CD4-positive, alpha-beta memory T cell (primary cell): ENCODE measurements around the gene DUSP14. TPM values are rescaled to one million over a fixed set of nuclear protein-coding genes. Genes with fewer than 3 reads are reported as not detected.

Experiments
- CTCF ChIA-PET: fragments of 350-600 bp; sonication (Branson Sonifier 250); formaldehyde crosslinking; loops from one replicate; lab custom pipeline; 2021; ENCODE audit warnings: inconsistent platforms; ENCODE audit not compliant: partially characterized antibody; lab: Charles Lee
- POLR2A ChIA-PET: fragments of 350-600 bp; sonication (Branson Sonifier 250); formaldehyde crosslinking; loops from one replicate; lab custom pipeline; 2021; ENCODE audit not compliant: partially characterized antibody; lab: Charles Lee
- DNase-seq, 5 donors: peaks; one replicate each; pipeline versions ENCODE4 v3.0.0 to v3.0.0-alpha.2; 2020 to 2022; ENCODE audit warnings: mixed read lengths in 1 of 5
- H3K27ac ChIP-seq: one replicate; pipeline ENCODE4 v1.7.0; 2013; ENCODE audit warnings: low read depth, low read length
- H3K27me3 ChIP-seq: 2 replicates; pipeline ENCODE4 v1.7.0; 2013; ENCODE audit warnings: mild to moderate bottlenecking, low read length, moderate library complexity; ENCODE audit not compliant: insufficient read depth
- H3K36me3 ChIP-seq: 2 replicates; pipeline ENCODE4 v1.7.0; 2013; ENCODE audit warnings: mild to moderate bottlenecking, low read length, moderate library complexity; ENCODE audit not compliant: insufficient read depth
- H3K4me1 ChIP-seq: 2 replicates; pipeline ENCODE4 v1.7.0; 2013; ENCODE audit warnings: mild to moderate bottlenecking, low read length, moderate library complexity; ENCODE audit not compliant: insufficient read depth
- H3K4me3 ChIP-seq, 2 donors: one replicate each; pipeline ENCODE4 v1.7.0; 2013; ENCODE audit warnings: low read length in 2 of 2, mild to moderate bottlenecking in 1 of 2
- H3K9me3 ChIP-seq, 2 donors: one replicate each; pipeline ENCODE4 v1.7.0; 2013; ENCODE audit warnings: low read length in 2 of 2, control low read depth in 1 of 2; ENCODE audit not compliant: control insufficient read depth in 1 of 2
- H3K27ac Mint-ChIP-seq, 7 donors: one replicate each; pipeline ENCODE4 v1.8.0; 2020 to 2021; ENCODE audit warnings: mixed read lengths in 7 of 7, mild to moderate bottlenecking in 6 of 7, inconsistent platforms in 3 of 7, moderate library complexity in 3 of 7
- H3K27me3 Mint-ChIP-seq, 2 donors: one replicate each; pipeline ENCODE4 v1.8.0; 2020 to 2021; ENCODE audit warnings: mixed read lengths in 2 of 2
- H3K36me3 Mint-ChIP-seq, 2 donors: one replicate each; pipeline ENCODE4 v1.8.0; 2020 to 2021; ENCODE audit warnings: mixed read lengths in 2 of 2, inconsistent platforms in 1 of 2, mild to moderate bottlenecking in 1 of 2
- H3K4me1 Mint-ChIP-seq, 4 donors: one replicate each; pipeline ENCODE4 v1.8.0; 2020 to 2021; ENCODE audit warnings: mixed read lengths in 4 of 4, mild to moderate bottlenecking in 1 of 4
- H3K4me3 Mint-ChIP-seq, 8 donors: one replicate each; pipeline ENCODE4 v1.8.0; 2020 to 2021; ENCODE audit warnings: mixed read lengths in 8 of 8, mild to moderate bottlenecking in 7 of 8, moderate library complexity in 6 of 8, inconsistent platforms in 3 of 8
- H3K9me3 Mint-ChIP-seq, 8 donors: one replicate each; pipeline ENCODE4 v1.8.0; 2020 to 2021; ENCODE audit warnings: mixed read lengths in 8 of 8, mild to moderate bottlenecking in 5 of 8, inconsistent platforms in 3 of 8, moderate library complexity in 1 of 8
- intact Hi-C: fragments of 100-400 bp; cut with micrococcal nuclease; formaldehyde crosslinking; loops from one replicate; pipeline ENCODE4 v1.15.1; 2023
- polyA plus RNA-seq, 2 donors: library from polyadenylated mRNA; unstranded; fragments of 300-500 nt; fragmentation: Illumina TruSeq; gene quantifications; one replicate each; pipeline ENCODE4 v1.2.3, GENCODE V29; 2021
- total RNA-seq, 2 experiments: library from RNA; stranded (reverse); gene quantifications; one replicate each; pipeline ENCODE4 v1.2.3, GENCODE V29; 2021

DUSP14 gene
- total and polyA plus RNA-seq, 4 experiments from 2014 or later, result 6.6 to 17.6 (median 11.8) TPM

DNA sequence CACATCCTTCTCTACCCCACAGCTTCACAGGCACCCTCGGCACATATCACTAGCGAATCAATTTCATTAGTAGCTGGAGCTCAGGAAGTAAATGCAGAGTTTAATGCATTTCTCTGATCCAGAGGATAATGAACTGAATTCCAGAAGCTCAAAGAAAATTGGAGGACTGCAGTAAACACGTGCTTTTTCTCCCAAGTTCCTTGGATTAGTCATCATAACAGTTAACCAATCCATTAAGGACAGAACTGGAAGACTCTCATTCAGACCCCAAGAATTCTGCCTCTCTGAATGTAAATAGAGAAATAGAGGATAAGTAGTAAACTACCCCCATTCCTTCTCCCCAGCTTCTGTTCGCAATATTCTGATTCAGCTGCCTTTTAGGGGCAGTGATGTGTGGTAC lies 40.7 kb downstream of the DUSP14 start:
- Histone ChIP-seq H3K36me3 (peaks cover 49% of the 10 kb centered on the region), H3K4me3 (no peak overlapping the region), H3K4me1 (no peaks in the 10 kb centered on the region), H3K27ac (no peak overlapping the region), H3K9me3 (no peaks in the 10 kb centered on the region), H3K27me3 (no peaks in the 10 kb centered on the region)
- peaks cover 28 to 70% of the 10 kb centered on the region in 2 donors for H3K36me3 Mint-ChIP-seq
- peaks cover 0 to 4% (median 0%) of the 10 kb centered on the region in 4 donors for H3K4me1 Mint-ChIP-seq
- H3K9me3 Mint-ChIP-seq, result no peaks in the 10 kb centered on the region
- no peak for DNase-seq
- POLR2A ChIA-PET, result no interaction called here
- no peaks in the 10 kb centered on the region for H3K27me3 Mint-ChIP-seq
- H3K27ac Mint-ChIP-seq, result peak overlapping the region in 5 of 7 donors; percentile 6 to 88 (median 48)
- H3K4me3 Mint-ChIP-seq, result no peak overlapping the region
- intact Hi-C loops, result no loop called here
- CTCF ChIA-PET, result interaction anchor here (1.1 kb wide), 1 partner anchor 109 kb away, joined by 3 read pairs; no protein-coding TSS in a partner anchor

DNA sequence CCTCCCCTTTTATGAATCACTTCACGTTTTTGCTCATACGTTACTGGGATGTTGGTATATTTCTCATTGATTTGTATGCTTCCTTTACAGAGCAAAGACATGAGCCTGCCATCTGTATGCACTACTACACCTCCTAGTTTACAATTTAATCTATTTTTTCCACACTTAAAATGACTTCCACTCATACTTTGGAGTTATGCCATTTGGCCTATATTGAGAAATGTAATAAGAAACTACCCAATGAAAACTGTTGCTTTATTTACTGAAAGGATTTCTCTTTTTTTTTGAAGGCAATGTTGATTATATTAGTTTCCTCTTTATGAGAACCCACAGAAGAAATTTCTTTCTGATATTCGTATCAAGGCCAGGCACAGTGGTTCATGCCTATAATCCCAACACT lies 43.1 kb downstream of the DUSP14 start:
- peaks cover 64% of the 10 kb centered on the region for H3K36me3 ChIP-seq
- CTCF ChIA-PET, result interaction anchor here (1.1 kb wide), 1 partner anchor 13 kb away, joined by 3 read pairs; no protein-coding TSS in a partner anchor
- Mint-ChIP-seq H3K27me3 (no peaks in the 10 kb centered on the region), H3K9me3 (no peaks in the 10 kb centered on the region), H3K27ac (peak overlapping the region in 1 of 7 donors; percentile 64), H3K36me3 (peaks cover 52 to 76% of the 10 kb centered on the region in 2 donors), H3K4me3 (no peak overlapping the region), H3K4me1 (peaks cover 0 to 1% (median 0%) of the 10 kb centered on the region in 4 donors)
- no peaks in the 10 kb centered on the region for H3K9me3 ChIP-seq
- H3K4me3 ChIP-seq, result no peak overlapping the region
- H3K4me1 ChIP-seq, result no peaks in the 10 kb centered on the region
- H3K27me3 ChIP-seq, result no peaks in the 10 kb centered on the region
- H3K27ac ChIP-seq, result no peak overlapping the region
- POLR2A ChIA-PET, result no interaction called here
- intact Hi-C loops, result no loop called here
- no peak for DNase-seq

DNA sequence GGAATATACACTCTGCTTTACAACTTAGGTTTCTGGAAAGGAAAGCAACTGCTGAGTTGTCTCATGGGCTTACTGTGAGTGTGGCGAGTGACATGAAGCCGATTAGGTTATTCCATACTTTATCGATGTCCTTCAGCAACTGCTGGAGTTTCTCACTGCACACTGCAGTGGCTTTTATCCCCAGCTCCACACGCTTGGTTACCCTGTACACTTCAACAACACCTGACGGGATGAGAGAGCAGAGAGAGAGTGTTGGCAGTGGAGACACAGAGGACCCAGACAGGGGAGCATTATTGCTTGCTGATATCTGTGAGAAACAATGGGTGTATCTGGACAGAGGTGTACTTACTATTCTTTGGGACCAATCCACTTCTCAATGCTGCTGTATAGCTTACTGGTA lies 46.2 kb downstream of the DUSP14 start:
- H3K4me1 Mint-ChIP-seq, result peaks cover 0 to 2% (median 0%) of the 10 kb centered on the region in 4 donors
- intact Hi-C loops, result no loop called here
- CTCF ChIA-PET, result interaction anchor here (1.6 kb wide), 1 partner anchor 34 kb away, joined by 3 read pairs; no protein-coding TSS in a partner anchor
- no peak overlapping the region for H3K27ac ChIP-seq
- H3K27ac Mint-ChIP-seq, result peak overlapping the region in 3 of 7 donors; percentile 4 to 63 (median 51)
- no peaks in the 10 kb centered on the region for H3K9me3 Mint-ChIP-seq
- no peaks in the 10 kb centered on the region for H3K27me3 Mint-ChIP-seq
- no peaks in the 10 kb centered on the region for H3K27me3 ChIP-seq
- no peak overlapping the region for H3K4me3 Mint-ChIP-seq
- H3K4me1 ChIP-seq, result no peaks in the 10 kb centered on the region
- H3K9me3 ChIP-seq, result no peaks in the 10 kb centered on the region
- POLR2A ChIA-PET, result interaction anchor here (0.9 kb wide), 1 partner anchor 15 kb away, joined by 3 read pairs; no protein-coding TSS in a partner anchor
- peaks cover 74% of the 10 kb centered on the region for H3K36me3 ChIP-seq
- no peak for DNase-seq
- H3K4me3 ChIP-seq, result no peak overlapping the region
- H3K36me3 Mint-ChIP-seq, result peaks cover 57 to 75% of the 10 kb centered on the region in 2 donors

GRCh38 chr17:37538981-37539659 lies 49.4 kb downstream of the DUSP14 start:
- no peak overlapping the region for H3K4me3 Mint-ChIP-seq
- H3K9me3 ChIP-seq, result no peaks in the 10 kb centered on the region
- no peaks in the 10 kb centered on the region for H3K27me3 ChIP-seq
- H3K27ac ChIP-seq, result no peak overlapping the region
- H3K27me3 Mint-ChIP-seq, result no peaks in the 10 kb centered on the region
- ChIA-PET POLR2A (no interaction called here), CTCF (no interaction called here)
- peak overlapping the region in 2 of 7 donors; percentile 29 to 37 for H3K27ac Mint-ChIP-seq
- H3K36me3 Mint-ChIP-seq, result peaks cover 62 to 87% of the 10 kb centered on the region in 2 donors
- H3K4me1 Mint-ChIP-seq, result peaks cover 0 to 4% (median 0%) of the 10 kb centered on the region in 4 donors
- intact Hi-C loops, result no loop called here
- H3K4me3 ChIP-seq, result no peak overlapping the region
- no peaks in the 10 kb centered on the region for H3K4me1 ChIP-seq
- peaks cover 77% of the 10 kb centered on the region for H3K36me3 ChIP-seq
- no peak for DNase-seq
- no peaks in the 10 kb centered on the region for H3K9me3 Mint-ChIP-seq

- H3K27ac Mint-ChIP-seq, result peak overlapping the region in 3 of 7 donors; percentile 9 to 51 (median 19)
- intact Hi-C loops, result no loop called here
- no peak for DNase-seq
- no peaks in the 10 kb centered on the region for H3K9me3 Mint-ChIP-seq
- H3K4me3 Mint-ChIP-seq, result no peak overlapping the region
- ChIA-PET POLR2A (no interaction called here), CTCF (interaction anchor here (1.0 to 1.2 kb wide), 2 partner anchors 14 to 54 kb away, joined by 3 to 4 read pairs; no protein-coding TSS in a partner anchor)
- peaks cover 43 to 79% of the 10 kb centered on the region in 2 donors for H3K36me3 Mint-ChIP-seq
- H3K4me1 ChIP-seq, result peaks cover 9% of the 10 kb centered on the region
- H3K4me3 ChIP-seq, result no peak overlapping the region
- peaks cover 61% of the 10 kb centered on the region for H3K36me3 ChIP-seq
- peaks cover 6 to 9% (median 9%) of the 10 kb centered on the region in 4 donors for H3K4me1 Mint-ChIP-seq
- no peaks in the 10 kb centered on the region for H3K27me3 Mint-ChIP-seq
- H3K27ac ChIP-seq, result no peak overlapping the region
- no peaks in the 10 kb centered on the region for H3K27me3 ChIP-seq
- no peaks in the 10 kb centered on the region for H3K9me3 ChIP-seq
Observed at GRCh38 chr17:37541880-37542660, 52.4 kb downstream of the DUSP14 start.

GRCh38 chr17:37543637-37544052 lies 54.0 kb downstream of the DUSP14 start:
- DNase-seq, result no peak
- Histone ChIP-seq H3K36me3 (peaks cover 50% of the 10 kb centered on the region), H3K27me3 (no peaks in the 10 kb centered on the region), H3K4me1 (peaks cover 22% of the 10 kb centered on the region), H3K27ac (no peak overlapping the region), H3K4me3 (no peak overlapping the region), H3K9me3 (no peaks in the 10 kb centered on the region)
- Mint-ChIP-seq H3K27ac (peak overlapping the region in 4 of 7 donors; percentile 18 to 75 (median 23)), H3K9me3 (no peaks in the 10 kb centered on the region), H3K27me3 (no peaks in the 10 kb centered on the region), H3K4me3 (no peak overlapping the region), H3K4me1 (peaks cover 9 to 24% (median 17%) of the 10 kb centered on the region in 4 donors), H3K36me3 (peaks cover 30 to 74% of the 10 kb centered on the region in 2 donors)
- ChIA-PET CTCF (no interaction called here), POLR2A (interaction anchor here (0.6 kb wide), 1 partner anchor 61 kb away, joined by 3 read pairs; no protein-coding TSS in a partner anchor)
- intact Hi-C loops, result no loop called here

DNA sequence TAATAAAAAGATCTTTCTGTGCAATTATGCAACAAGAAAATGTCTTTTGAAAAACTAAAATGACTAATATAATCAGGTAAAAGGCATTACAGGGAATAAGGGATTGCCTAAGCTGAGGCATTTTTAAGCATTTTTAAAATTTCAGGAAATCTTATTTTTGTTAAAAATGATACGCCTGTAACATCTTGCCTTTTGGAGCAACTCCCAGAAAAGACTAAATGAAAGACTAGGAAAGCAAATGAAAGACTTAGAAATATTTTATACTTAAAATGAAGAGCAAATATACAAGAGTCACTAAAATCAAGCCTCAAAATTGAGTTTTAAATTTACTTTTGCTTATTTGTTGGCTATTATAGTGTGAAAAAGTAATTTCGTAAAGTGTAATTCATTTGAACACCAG lies 55.8 kb downstream of the DUSP14 start:
- intact Hi-C loops, result no loop called here
- H3K27me3 Mint-ChIP-seq, result no peaks in the 10 kb centered on the region
- Histone ChIP-seq H3K27ac (no peak overlapping the region), H3K4me3 (no peak overlapping the region), H3K4me1 (peaks cover 29% of the 10 kb centered on the region), H3K36me3 (peaks cover 33% of the 10 kb centered on the region), H3K9me3 (no peaks in the 10 kb centered on the region), H3K27me3 (no peaks in the 10 kb centered on the region)
- ChIA-PET CTCF (interaction anchor here (0.7 kb wide), 1 partner anchor 61 kb away, joined by 3 read pairs; no protein-coding TSS in a partner anchor), POLR2A (no interaction called here)
- DNase-seq, result no peak
- H3K4me3 Mint-ChIP-seq, result no peak overlapping the region
- H3K36me3 Mint-ChIP-seq, result peaks cover 32 to 66% of the 10 kb centered on the region in 2 donors
- H3K27ac Mint-ChIP-seq, result no peak overlapping the region
- peaks cover 12 to 36% (median 24%) of the 10 kb centered on the region in 4 donors for H3K4me1 Mint-ChIP-seq
- no peaks in the 10 kb centered on the region for H3K9me3 Mint-ChIP-seq
